ENCODE data around the gene TRPM3. TPM values are rescaled to one million over a fixed set of nuclear protein-coding genes. Genes with fewer than 3 reads are reported as not detected.

TRPM3 gene
- total RNA-seq, 1 experiment from 2014 or later = not detected

- DNase-seq (ENCODE audit: low read depth, low spot score) (no peak), ATAC-seq (no peak)
- no TSS peak for BruUV-seq (replicated peaks)
- no peaks in the 10 kb centered on the region for H3K9me3 ChIP-seq (ENCODE audit: control insufficient read depth, insufficient read depth, low read depth, low read length)
- no peaks in the 10 kb centered on the region; the same call in 1 of the 2 replicates for H3K27me3 ChIP-seq (ENCODE audit: control insufficient read depth, insufficient read depth, low read length)
- CTCF ChIA-PET = no interaction called here
- no peaks in the 10 kb centered on the region for H3K4me1 ChIP-seq (ENCODE audit: control insufficient read depth, insufficient read depth, low read length)
- H3K36me3 ChIP-seq (ENCODE audit: control insufficient read depth, insufficient read depth, low read length) = no peaks in the 10 kb centered on the region
- in situ Hi-C loops (cut with HindIII; ENCODE audit: low pct_unique_long_range_greater_than_20kb, low sequenced_read_pairs) (no loop called here), intact Hi-C loops (cut with micrococcal nuclease; ENCODE audit: unreplicated experiment) (no loop called here)
- no peak overlapping the region for H3K4me3 ChIP-seq (ENCODE audit: low read depth in 2 of 2, low read length in 2 of 2)
- TF ChIP-seq REST (IDR thresholded peaks at IDR 0.05; ENCODE audit: insufficient read depth in 1 of 2, low read depth in 2 of 2, low read length in 1 of 2) = no peak
- TF ChIP-seq CTCF (IDR thresholded peaks at IDR 0.05) = no peak
- TF ChIP-seq SIN3A (IDR thresholded peaks at IDR 0.05; ENCODE audit: borderline replicate concordance, insufficient read depth, low read depth, low read length) = no peak
- TF ChIP-seq TCF7L2 (IDR thresholded peaks at IDR 0.05; ENCODE audit: low read depth, low read length) = no peak
- no peak for TF ChIP-seq POLR2AphosphoS5 (IDR thresholded peaks at IDR 0.05; ENCODE audit: low read depth, low read length)
- POLR2A ChIA-PET = no interaction called here
- H3K27ac ChIP-seq (ENCODE audit: low read length) = no peak overlapping the region
Observed at GRCh38 chr9:70865471-70865870, 255.9 kb downstream of the TRPM3 start.

- no peak for ATAC-seq
Observed at GRCh38 chr9:70861797-70862196, 259.6 kb downstream of the TRPM3 start.

More at GRCh38 chr9:70861797-70862196, 259.6 kb downstream of the TRPM3 start:
- POLR2A ChIA-PET = no interaction called here
- no peak overlapping the region for H3K27ac ChIP-seq (ENCODE audit: low read length)
- in situ Hi-C loops (cut with HindIII; ENCODE audit: low pct_unique_long_range_greater_than_20kb, low sequenced_read_pairs) = no loop called here
- H3K9me3 ChIP-seq (ENCODE audit: control insufficient read depth, insufficient read depth, low read depth, low read length) = no peaks in the 10 kb centered on the region
- no peak for DNase-seq (ENCODE audit: low read depth, low spot score)
- H3K27me3 ChIP-seq (ENCODE audit: control insufficient read depth, insufficient read depth, low read length) = no peaks in the 10 kb centered on the region
- intact Hi-C loops (cut with micrococcal nuclease; ENCODE audit: unreplicated experiment) = no loop called here
- CTCF ChIA-PET = no interaction called here
- TF ChIP-seq SIN3A (IDR thresholded peaks at IDR 0.05; ENCODE audit: borderline replicate concordance, insufficient read depth, low read depth, low read length) (no peak), CTCF (IDR thresholded peaks at IDR 0.05) (no peak), TCF7L2 (IDR thresholded peaks at IDR 0.05; ENCODE audit: low read depth, low read length) (no peak), REST (IDR thresholded peaks at IDR 0.05; ENCODE audit: insufficient read depth in 1 of 2, low read depth in 2 of 2, low read length in 1 of 2) (no peak), POLR2AphosphoS5 (IDR thresholded peaks at IDR 0.05; ENCODE audit: low read depth, low read length) (no peak)
- no peak overlapping the region for H3K4me3 ChIP-seq (ENCODE audit: low read depth in 2 of 2, low read length in 2 of 2)
- BruUV-seq (replicated peaks) = no TSS peak
- no peaks in the 10 kb centered on the region for H3K36me3 ChIP-seq (ENCODE audit: control insufficient read depth, insufficient read depth, low read length)
- no peaks in the 10 kb centered on the region for H3K4me1 ChIP-seq (ENCODE audit: control insufficient read depth, insufficient read depth, low read length)

All from Panc1 (cell line).